LNCAP (cell line): ENCODE results near the gene PDE4D.

Experiments used
- TF ChIP-seq, protein P1 (sequence below): fragments of 450-650 bp; IDR thresholded peaks from 2 replicates; pipeline ENCODE4 v1.5.1; 2017; ENCODE audit warnings: mild to moderate bottlenecking

Gene PDE4D

DNA sequence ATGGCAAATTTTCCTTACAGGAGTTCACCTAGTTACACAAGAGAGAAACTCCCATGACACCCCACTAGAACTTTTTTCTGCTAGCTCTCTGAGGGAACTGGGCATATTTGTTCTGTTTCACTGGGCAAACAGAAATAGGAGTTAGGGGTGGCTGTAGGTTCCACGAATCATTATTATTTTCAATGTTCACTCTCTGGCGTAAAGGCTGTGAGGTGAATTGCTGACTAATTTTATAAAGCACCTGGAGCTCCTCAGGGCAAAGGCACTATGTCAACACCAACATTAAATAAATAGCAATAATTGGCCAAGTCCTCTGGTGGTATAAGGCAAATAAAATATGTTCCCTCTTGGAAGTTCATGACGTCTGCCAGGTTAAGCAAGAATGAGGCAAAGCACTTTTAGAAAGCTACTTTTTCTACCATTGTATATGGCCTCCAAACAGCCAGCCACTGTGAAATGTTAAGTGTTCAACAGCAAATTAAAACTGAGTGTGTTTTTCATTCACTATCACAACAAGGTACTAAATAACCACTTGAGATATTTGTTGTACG, 344.6 kb downstream of the PDE4D start:
- TF ChIP-seq, protein P1, sequence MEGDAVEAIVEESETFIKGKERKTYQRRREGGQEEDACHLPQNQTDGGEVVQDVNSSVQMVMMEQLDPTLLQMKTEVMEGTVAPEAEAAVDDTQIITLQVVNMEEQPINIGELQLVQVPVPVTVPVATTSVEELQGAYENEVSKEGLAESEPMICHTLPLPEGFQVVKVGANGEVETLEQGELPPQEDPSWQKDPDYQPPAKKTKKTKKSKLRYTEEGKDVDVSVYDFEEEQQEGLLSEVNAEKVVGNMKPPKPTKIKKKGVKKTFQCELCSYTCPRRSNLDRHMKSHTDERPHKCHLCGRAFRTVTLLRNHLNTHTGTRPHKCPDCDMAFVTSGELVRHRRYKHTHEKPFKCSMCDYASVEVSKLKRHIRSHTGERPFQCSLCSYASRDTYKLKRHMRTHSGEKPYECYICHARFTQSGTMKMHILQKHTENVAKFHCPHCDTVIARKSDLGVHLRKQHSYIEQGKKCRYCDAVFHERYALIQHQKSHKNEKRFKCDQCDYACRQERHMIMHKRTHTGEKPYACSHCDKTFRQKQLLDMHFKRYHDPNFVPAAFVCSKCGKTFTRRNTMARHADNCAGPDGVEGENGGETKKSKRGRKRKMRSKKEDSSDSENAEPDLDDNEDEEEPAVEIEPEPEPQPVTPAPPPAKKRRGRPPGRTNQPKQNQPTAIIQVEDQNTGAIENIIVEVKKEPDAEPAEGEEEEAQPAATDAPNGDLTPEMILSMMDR = no peak

DNA sequence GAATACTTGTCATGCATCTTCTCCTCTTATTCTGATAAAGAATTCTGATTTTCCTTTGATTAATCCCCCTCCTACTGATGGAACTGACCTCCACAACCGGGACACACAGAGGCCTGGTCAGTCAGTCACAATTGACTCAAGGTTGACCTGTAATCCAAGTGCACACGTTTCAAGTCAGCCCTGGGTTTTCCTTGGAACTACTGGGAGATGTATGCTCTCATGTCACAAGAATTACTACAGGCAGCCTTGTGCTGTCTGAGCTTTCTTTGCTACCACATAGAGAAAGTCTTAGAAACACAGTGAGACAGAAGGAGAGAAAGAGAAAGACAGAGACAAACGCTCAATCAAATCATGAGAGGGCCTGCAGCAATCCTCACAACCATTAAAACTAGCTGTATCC, 345.8 kb downstream of the PDE4D start:
- TF ChIP-seq, protein P1 = no peak

GRCh38 chr5:59544573-59544972, 349.0 kb downstream of the PDE4D start:
- TF ChIP-seq, protein P1 = no peak

GRCh38 chr5:59543821-59544442, 349.6 kb downstream of the PDE4D start:
- TF ChIP-seq, protein P1 = no peak

- TF ChIP-seq, protein P1 = no peak
Measured at GRCh38 chr5:59542851-59543820, 350.4 kb downstream of the PDE4D start.

- TF ChIP-seq, protein P1 = no peak
Measured at GRCh38 chr5:59542306-59542705, 351.2 kb downstream of the PDE4D start.

GRCh38 chr5:59540366-59540765, 353.2 kb downstream of the PDE4D start:
- TF ChIP-seq, protein P1 = no peak
